Measurements from ENCODE around the gene PCDHB7. TPM values are rescaled to one million over a fixed set of nuclear protein-coding genes. Genes with fewer than 3 reads are reported as not detected.
"Not testable (repeated sequence)": the region's sequence is repeated elsewhere in the genome, so short reads cannot be mapped to it uniquely, and the experiment has no call there.

The PCDHB7 gene
- total RNA-seq = 0.28 and 0.40 TPM in 2 replicates

DNA sequence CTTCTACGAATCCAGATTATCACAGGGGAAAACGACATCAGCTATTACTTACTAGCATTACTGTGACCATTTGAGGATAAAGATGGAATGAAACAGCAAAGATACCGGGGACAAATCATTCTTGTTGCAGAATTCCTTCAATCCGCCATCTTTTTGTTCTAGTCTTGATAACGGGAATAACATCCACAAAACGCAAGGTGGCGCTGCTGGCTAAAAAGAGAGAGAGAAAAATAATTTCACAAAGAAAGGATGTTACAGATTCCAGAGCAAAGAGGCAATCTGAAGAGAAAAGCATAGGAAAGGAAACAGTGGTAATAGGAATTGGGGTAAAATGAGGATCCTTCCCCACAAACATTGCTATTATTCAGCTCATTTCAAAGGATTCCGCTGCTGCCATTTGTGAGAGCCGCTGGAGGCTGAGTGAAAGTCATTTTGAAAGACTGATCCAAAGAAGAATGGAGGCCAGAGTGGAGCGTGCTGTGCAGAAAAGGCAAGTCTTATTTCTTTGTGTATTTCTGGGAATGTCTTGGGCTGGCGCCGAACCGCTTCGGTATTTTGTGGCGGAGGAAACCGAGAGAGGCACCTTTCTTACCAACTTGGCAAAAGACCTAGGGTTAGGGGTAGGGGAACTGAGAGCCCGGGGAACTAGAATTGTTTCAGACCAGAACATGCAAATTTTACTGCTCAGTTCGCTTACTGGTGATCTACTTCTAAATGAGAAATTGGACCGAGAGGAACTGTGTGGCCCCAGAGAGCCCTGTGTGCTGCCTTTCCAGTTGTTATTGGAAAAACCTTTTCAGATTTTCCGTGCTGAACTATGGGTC lies at the start of gene PCDHB7:
Gene PCDHB7 (plus strand): TSS at position 264 of the 824 bp plus-strand sequence. CDS start 192 bp downstream, at position 456.
- no peak for DNase-seq (ENCODE audit: low read depth, low spot score)

DNA sequence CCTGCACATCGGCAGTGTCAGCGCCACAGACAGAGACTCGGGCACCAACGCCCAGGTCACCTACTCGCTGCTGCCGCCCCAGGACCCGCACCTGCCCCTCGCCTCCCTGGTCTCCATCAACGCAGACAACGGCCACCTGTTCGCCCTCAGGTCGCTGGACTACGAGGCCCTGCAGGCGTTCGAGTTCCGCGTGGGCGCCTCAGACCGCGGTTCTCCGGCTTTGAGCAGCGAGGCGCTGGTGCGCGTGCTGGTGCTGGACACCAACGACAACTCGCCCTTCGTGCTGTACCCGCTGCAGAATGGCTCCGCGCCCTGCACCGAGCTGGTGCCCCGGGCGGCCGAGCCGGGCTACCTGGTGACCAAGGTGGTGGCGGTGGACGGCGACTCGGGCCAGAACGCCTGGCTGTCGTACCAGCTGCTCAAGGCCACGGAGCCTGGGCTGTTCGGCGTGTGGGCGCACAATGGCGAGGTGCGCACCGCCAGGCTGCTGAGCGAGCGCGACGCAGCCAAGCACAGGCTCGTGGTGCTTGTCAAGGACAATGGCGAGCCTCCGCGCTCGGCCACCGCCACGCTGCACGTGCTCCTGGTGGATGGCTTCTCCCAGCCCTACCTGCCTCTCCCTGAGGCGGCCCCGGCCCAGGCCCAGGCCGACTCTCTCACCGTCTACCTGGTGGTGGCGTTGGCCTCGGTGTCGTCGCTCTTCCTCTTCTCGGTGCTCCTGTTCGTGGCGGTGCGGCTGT lies 48.9 kb upstream of the PCDHB7 start:
- DNase-seq (ENCODE audit: low read depth, low spot score) = not testable (repeated sequence)

DNA sequence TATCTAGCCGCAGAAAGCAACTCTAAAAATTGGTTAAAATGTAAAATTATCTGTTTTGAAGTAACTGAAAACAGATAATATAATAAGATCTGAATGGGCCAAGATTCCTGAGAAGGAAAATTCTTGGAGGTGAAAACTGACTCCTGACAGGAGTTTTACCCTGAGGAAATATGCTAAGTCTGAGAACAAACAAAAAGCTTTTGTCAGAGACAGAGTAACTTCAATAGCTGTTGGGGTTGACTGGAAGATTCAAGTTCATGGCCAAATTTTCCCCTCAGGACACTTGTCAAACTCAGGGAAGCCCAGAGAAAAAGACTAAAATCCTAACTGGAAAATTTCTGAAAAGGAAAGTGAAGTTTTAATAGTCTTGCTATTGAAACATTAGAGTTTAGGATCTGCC lies 45.1 kb upstream of the PCDHB7 start:
- no peak for DNase-seq (ENCODE audit: low read depth, low spot score)

DNA sequence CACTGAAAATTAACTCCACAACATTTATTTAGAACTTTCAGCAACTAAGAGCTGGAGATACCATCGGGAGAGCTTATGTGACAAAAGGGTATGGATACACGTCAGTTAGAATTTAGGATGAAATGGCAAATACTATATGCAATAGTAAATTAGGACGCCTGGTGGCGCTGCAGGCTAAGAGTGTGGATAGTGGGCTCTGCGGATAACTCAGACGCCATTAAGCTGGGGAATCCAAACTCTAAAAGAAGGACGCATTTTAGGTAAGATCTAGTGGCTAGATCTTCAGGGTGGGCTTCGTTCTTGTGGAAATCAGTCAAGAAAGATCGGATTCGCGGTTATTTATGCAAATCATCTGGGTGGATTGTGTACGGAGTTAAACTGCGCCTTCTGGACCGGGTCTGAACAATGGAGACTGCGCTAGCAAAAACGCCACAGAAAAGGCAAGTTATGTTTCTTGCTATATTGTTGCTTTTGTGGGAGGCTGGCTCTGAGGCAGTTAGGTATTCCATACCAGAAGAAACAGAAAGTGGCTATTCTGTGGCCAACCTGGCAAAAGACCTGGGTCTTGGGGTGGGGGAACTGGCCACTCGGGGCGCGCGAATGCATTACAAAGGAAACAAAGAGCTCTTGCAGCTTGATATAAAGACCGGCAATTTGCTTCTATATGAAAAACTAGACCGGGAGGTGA lies 37.3 kb upstream of the PCDHB7 start, which contains the start of gene PCDHB5:
Gene PCDHB5 (plus strand): TSS at position 177 of the 688 bp plus-strand sequence. CDS start 229 bp downstream, at position 406.
- DNase-seq (ENCODE audit: low read depth, low spot score) = no peak

DNA sequence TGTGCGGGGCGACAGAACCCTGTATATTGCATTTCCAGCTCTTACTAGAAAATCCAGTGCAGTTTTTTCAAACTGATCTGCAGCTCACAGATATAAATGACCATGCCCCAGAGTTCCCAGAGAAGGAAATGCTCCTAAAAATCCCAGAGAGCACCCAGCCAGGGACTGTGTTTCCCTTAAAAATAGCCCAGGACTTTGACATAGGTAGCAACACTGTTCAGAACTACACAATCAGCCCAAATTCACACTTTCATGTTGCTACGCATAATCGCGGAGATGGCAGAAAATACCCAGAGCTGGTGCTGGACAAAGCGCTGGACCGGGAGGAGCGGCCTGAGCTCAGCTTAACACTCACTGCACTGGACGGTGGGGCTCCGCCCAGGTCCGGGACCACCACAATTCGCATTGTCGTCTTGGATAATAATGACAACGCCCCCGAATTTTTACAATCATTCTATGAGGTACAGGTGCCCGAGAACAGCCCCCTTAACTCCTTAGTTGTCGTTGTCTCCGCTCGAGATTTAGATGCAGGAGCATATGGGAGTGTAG lies 36.7 kb upstream of the PCDHB7 start:
- no peak for DNase-seq (ENCODE audit: low read depth, low spot score)

DNA sequence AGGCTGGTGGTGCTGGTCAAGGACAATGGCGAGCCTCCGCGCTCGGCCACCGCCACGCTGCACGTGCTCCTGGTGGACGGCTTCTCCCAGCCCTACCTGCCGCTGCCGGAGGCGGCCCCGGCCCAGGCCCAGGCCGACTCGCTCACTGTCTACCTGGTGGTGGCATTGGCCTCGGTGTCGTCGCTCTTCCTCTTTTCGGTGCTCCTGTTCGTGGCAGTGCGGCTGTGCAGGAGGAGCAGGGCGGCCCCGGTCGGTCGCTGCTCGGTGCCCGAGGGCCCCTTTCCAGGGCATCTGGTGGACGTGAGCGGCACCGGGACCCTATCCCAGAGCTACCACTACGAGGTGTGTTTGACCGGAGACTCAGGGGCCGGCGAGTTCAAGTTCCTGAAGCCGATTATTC lies 35.1 kb upstream of the PCDHB7 start:
- DNase-seq (ENCODE audit: low read depth, low spot score) = not testable (repeated sequence)

DNA sequence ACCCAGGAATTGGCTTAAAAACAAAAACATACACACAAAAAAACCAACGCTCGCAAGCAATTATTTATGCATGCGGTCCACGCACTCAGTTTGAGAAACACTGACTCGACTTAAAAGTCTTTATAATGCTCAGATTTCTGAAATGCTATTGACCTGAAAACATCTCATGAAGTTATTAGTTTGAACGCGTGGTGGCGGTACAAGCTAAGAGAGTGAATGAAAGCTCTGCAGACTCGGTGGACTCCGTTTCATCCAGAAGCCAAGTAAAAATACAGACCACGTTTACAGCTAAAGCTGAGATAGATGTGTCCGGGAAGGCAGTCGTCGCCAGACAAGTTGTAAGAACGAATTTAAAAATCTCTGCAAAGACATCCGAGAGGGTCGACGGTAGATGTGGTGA lies 22.6 kb upstream of the PCDHB7 start, which contains the start of gene PCDHB6:
Gene PCDHB6 (plus strand): TSS at position 246 of the 400 bp plus-strand sequence. CDS start 201 bp downstream, outside the sequence.
- no peak for DNase-seq (ENCODE audit: low read depth, low spot score)

DNA sequence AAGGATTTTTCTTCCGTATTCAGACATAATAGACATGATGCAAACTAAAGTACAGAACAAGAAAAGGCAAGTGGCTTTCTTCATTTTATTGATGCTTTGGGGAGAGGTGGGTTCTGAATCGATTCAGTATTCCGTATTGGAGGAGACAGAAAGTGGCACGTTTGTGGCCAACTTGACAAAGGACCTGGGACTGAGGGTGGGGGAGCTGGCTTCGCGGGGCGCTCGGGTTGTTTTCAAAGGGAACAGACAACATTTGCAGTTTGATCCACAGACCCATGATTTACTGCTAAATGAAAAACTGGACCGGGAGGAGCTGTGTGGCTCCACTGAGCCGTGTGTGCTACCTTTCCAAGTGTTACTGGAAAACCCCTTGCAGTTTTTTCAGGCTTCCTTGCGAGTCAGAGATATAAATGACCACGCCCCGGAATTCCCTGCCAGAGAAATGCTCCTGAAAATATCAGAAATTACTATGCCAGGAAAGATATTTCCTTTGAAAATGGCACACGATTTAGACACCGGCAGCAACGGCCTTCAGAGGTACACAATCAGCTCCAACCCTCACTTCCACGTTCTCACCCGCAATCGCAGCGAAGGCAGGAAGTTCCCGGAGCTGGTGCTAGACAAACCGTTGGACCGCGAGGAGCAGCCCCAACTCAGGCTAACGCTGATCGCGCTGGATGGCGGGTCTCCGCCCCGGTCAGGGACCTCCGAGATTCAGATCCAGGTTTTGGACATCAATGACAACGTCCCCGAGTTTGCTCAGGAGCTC lies 22.0 kb upstream of the PCDHB7 start:
- no peak for DNase-seq (ENCODE audit: low read depth, low spot score)

DNA sequence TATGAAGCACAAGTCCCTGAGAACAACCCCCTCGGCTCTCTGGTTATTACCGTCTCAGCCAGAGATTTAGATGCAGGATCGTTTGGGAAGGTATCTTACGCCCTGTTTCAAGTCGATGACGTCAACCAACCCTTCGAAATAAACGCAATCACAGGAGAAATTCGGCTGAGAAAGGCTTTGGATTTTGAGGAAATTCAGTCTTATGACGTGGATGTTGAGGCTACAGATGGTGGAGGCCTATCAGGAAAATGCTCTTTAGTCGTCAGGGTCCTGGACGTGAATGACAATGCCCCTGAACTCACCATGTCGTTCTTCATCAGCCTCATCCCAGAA lies 21.5 kb upstream of the PCDHB7 start:
- DNase-seq (ENCODE audit: low read depth, low spot score) = no peak

DNA sequence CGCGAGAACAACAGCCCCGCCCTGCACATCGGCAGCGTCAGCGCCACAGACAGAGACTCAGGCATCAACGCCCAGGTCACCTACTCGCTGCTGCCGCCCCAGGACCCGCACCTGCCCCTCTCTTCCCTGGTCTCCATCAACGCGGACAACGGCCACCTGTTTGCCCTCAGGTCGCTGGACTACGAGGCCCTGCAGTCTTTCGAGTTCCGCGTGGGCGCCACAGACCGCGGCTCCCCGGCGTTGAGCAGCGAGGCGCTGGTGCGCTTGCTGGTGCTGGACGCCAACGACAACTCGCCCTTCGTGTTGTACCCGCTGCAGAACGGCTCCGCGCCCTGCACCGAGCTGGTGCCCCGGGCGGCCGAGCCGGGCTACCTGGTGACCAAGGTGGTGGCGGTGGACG lies 20.8 kb upstream of the PCDHB7 start:
- DNase-seq (ENCODE audit: low read depth, low spot score) = not testable (repeated sequence)

DNA sequence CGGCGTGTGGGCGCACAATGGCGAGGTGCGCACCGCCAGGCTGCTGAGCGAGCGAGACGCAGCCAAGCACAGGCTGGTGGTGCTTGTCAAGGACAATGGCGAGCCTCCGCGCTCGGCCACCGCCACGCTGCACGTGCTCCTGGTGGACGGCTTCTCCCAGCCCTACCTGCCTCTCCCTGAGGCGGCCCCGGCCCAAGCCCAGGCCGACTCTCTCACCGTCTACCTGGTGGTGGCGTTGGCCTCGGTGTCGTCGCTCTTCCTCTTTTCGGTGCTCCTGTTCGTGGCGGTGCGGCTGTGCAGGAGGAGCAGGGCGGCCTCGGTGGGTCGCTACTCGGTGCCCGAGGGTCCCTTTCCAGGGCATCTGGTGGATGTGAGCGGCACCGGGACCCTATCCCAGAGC lies 20.3 kb upstream of the PCDHB7 start:
- DNase-seq (ENCODE audit: low read depth, low spot score) = not testable (repeated sequence)

DNA sequence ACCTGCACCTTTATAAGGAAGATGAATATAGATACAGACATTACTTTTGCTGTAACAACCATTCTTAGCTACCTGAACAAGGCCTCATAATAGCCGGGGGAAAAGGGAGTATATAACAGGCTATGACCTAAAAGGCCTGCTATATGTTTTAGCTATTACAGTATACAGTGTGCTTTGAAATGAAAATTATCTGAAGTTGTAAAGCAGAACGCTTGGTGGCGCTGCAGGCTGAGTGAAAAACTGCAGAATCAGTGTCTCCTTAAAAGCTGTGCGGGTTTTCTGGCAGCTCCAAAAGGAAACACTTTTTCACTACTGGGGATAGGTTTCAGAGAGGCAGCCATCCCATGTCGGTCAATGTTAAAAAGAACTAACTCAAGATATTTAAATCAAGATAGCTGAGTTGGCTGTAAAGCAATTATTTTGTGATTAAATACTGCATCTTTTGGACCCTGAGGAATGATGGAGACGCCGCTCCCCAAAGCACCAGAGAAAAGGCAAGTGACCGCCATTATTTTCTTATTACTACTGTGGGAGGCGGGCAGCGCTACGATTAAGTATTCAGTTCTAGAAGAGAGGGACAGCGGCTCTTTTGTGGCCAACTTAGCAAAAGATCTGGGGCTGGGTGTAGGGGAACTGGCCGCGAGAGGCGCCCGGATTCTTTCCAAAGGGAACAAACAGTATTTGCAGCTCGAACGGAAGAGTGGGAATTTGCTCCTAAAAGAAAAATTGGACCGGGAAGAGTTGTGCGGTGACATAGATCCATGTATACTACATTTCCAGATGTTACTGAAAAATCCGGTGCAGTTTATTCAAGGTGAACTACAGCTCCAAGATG lies 16.7 kb upstream of the PCDHB7 start:
- no peak for DNase-seq (ENCODE audit: low read depth, low spot score)

DNA sequence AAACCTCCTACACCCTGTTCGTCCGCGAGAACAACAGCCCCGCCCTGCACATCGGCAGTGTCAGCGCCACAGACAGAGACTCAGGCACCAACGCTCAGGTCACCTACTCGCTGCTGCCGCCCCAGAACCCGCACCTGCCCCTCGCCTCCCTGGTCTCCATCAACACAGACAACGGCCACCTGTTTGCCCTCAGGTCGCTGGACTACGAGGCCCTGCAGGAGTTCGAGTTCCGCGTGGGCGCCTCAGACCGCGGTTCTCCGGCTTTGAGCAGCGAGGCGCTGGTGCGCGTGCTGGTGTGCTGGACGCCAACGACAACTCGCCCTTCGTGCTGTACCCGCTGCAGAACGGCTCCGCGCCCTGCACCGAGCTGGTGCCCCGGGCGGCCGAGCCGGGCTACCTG lies 15.1 kb upstream of the PCDHB7 start:
- DNase-seq (ENCODE audit: low read depth, low spot score) = not testable (repeated sequence)

DNA sequence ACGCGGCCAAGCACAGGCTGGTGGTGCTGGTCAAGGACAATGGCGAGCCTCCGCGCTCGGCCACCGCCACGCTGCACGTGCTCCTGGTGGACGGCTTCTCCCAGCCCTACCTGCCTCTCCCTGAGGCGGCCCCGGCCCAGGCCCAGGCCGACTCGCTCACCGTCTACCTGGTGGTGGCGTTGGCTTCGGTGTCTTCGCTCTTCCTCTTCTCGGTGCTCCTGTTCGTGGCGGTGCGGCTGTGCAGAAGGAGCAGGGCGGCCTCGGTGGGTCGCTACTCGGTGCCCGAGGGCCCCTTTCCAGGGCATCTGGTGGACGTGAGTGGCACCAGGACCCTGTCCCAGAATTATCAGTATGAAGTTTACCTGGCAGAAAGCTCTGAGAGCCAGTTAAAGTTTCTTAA lies 14.5 kb upstream of the PCDHB7 start:
- DNase-seq (ENCODE audit: low read depth, low spot score) = not testable (repeated sequence)

DNA sequence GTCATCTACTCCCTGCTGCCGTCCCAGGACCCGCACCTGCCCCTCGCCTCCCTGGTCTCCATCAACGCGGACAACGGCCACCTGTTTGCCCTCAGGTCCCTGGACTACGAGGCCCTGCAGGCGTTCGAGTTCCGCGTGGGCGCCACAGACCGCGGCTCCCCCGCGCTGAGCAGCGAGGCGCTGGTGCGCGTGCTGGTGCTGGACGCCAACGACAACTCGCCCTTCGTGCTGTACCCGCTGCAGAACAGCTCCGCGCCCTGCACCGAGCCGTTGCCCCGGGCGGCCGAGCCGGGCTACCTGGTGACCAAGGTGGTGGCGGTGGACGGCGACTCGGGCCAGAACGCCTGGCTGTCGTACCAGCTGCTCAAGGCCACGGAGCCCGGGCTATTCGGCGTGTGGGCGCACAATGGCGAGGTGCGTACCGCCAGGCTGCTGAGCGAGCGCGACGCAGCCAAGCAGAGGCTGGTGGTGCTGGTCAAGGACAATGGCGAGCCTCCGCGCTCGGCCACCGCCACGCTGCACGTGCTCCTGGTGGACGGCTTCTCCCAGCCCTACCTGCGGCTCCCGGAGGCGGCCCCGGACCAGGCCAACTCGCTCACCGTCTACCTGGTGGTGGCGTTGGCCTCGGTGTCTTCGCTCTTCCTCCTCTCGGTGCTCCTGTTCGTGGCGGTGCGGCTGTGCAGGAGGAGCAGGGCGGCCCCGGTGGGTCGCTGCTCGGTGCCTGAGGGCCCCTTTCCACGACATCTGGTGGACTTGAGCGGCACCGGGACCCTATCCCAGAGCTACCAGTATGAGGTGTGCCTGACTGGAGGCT lies 2.1 kb downstream of the PCDHB7 start:
- DNase-seq (ENCODE audit: low read depth, low spot score) = not testable (repeated sequence)

DNA sequence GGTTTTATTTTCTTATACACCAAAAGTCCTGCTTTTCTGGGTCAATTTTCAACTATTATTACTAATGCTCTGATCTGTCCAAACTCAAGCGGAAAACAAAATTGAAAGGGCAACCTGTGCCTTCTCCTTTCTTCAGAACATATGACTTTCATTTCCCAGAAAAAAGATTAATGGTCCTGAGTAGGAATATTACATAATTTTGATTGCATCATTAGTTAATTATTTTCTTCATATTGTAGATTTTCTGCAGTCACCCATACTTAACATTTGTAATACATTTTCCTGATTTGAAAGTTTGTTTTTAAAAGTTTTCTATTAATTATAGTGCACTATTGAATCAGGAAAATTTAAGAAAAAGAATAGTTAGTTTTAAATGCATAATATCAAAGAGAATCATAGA lies 3.5 kb downstream of the PCDHB7 start:
- no peak for DNase-seq (ENCODE audit: low read depth, low spot score)

DNA sequence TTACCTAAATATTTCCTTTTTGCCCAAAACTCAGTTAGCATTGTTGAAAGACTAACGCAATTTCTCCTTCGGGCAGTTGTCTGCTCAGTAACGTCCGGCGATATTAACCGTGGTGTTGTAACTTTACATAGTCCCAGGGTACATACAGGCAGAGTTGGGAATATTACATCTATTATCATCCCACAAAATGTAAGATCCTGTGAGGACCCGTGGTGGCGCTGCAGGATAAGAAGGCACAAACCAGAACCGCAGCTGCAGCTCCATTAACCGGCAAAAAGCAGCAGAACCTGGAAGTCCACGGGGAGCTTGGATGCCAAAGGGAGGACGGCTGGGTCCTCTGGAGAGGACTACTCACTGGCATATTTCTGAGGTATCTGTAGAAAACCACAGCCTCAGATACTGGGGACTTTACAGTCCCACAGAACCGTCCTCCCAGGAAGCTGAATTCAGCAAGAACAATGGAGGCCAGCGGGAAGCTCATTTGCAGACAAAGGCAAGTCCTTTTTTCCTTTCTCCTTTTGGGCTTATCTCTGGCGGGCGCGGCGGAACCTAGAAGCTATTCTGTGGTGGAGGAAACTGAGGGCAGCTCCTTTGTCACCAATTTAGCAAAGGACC lies 5.2 kb downstream of the PCDHB7 start, which contains the start of gene PCDHB8:
Gene PCDHB8 (plus strand): TSS at position 214 of the 615 bp plus-strand sequence. CDS start 245 bp downstream, at position 459.
- DNase-seq (ENCODE audit: low read depth, low spot score) = not testable (repeated sequence)

DNA sequence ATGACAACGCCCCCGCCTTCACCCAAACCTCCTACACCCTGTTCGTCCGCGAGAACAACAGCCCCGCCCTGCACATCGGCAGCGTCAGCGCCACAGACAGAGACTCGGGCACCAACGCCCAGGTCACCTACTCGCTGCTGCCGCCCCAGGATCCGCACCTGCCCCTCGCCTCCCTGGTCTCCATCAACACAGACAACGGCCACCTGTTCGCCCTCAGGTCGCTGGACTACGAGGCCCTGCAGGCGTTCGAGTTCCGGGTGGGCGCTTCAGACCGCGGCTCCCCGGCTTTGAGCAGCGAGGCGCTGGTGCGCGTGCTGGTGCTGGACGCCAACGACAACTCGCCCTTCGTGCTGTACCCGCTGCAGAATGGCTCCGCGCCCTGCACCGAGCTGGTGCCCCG lies 6.9 kb downstream of the PCDHB7 start:
- not testable (repeated sequence) for DNase-seq (ENCODE audit: low read depth, low spot score)
